ENCODE measurements around the gene TMEM94.
"Not testable (repeated sequence)": the region's sequence is repeated elsewhere in the genome, so short reads cannot be mapped to it uniquely, and the experiment has no call there.

TMEM94 gene

DNA sequence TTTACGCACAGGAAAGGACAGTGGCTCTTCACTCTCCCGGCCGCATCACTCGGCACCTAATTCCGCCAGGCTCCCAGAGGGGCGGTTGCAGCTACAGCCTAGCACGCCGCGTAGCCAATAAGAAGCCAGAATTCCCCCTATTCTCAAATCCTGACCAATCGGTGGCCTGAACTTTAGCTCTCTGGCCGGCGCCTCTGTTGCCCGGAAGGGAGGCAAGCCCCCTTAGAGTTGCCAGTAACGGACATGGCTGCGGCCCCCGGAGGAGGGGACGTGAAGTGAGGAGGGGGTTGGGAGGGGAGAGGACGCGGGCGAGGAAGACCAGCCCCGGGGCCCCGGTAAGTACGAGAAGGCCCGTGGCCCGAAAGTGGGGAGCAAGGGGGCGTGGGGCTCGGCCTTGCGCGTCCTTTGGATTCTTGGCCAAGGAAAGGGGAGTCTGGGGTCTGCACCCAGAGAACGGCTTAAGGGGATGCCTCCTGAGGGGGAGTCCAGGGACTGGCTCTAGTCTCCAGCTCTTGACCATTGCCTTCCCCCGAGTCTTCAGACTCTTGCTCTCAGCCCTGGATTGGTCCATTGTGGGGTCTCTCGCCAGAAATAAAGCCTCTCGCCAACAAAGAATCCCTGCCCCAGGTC, at the start of gene TMEM94:
Gene TMEM94, plus strand, starts transcription at position 219 of the 630 bp plus-strand sequence. CDS start 15,271 bp downstream, outside the sequence.
- peak; percentile 97 for DNase-seq

- no peak for DNase-seq
Observed at GRCh38 chr17:75407655-75408352, 48.6 kb upstream of the TMEM94 start.

DNA sequence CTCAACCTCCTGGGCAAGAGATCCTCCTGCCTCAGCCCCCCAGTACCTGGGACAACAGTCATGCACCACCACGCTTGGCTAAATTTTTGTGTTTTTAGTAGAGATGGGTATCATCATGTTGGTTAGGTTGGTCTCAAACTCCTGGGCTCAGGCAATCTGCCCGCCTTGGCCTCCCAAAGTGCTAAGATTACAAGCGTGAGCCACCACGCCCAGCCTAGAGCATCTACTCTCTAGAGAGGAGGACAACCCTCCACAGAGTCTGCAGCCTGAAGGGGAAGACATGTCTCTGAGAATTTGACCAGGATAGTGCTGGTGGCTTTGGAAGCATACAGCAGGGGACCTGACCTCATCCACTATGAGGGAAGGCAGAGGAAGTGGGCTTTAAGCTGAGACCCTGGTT, 46.3 kb upstream of the TMEM94 start:
- DNase-seq = no peak

DNA sequence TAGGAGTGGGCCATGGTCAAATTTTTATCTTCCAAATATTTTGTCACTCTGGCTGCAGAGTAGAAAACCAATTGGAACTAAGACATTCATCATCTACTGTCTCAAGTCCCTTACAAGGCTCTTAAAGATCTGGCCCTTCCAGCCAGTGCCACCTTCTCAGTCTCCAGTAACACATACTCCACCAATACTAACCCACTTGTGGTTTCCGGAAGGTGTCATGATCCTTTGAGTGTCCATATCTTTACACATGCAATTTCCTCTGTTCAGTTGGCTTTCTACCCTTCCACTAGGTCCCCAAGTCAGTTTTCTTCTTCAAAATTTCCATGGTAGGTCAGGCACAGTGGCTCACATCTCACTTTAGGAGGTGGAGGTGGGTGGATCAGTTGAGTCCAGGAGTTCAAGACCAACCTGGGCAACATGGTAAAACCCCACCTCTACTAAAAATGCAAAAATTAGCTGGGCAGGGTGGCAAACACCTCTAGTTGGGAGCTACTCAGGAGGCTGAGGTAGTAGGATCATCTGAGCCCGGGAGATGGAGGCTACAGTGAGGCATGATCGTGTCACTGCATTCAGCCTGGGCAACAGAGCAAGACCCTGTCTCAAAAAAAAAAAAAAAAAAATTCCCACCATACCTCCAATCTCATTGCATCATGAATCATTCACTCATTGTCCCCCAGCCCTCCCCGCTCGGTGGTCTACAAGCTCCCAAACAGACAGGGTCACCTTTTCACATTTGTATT, 44.9 kb upstream of the TMEM94 start:
- DNase-seq = no peak

- peak; percentile 63 for DNase-seq
Observed at GRCh38 chr17:75412455-75413317, 43.7 kb upstream of the TMEM94 start.

DNA sequence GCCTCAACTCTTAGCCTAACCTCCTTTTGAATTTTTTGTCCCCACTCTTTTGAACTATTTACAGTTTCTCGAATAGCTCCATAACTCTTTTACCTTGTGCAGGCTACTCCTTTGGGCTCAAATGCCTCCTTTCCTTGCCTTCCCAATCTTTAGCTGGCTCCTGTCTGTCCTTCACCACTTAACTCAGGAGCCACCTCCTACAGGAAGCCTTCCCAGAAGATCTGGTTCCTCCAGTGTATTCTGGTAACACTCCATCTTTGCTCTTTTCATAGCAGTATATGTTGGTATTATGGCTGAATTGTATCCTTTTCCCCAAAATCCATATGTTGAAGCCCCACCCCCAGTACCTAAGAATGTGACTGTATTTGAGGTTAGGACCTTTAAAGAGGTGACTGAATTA, 41.9 kb upstream of the TMEM94 start:
- DNase-seq = no peak

DNA sequence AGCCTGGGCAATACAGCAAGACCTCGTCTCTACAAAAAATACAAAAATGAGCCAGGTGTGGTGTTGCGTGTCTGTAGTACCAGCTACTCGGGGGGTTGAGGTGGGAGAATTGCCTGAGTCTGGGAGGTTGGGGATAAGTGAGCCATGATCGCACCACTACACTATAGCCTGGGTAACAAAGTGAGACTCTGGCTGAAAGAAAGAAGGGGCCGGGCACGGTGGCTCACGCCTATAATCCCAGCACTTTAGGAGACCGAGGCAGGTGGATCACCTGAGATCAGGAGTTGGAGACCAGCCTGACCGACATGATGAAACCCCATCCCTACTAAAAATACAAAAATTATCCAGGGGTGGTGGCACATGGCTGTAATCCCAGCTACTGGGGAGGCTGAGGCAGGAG, 40.4 kb upstream of the TMEM94 start:
- DNase-seq = no peak

DNA sequence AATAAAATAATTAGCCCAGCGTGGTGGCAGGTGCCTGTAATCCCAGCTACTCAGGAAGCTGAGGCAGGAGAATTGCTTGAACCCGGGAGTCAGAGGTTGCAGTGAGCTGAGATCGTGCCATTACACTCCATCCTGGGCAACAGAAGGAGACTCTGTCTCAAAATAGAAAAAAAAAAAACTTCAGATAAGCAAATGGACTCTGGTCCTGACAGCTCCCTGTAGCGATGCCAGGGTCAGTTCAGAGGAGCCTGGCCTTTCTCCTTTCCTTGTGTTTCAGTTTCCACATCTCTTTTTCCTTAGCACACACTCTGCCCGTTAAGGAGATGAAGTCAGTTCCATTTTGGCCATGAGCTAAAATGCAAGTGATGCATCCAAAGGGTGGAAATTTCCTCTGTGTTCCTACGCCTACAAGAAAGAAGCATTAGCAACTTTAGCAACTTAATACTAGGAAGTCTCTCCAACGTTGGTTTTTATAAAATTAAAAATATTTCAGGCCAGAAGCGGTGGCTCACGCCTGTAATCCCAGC, 39.3 kb upstream of the TMEM94 start:
- no peak for DNase-seq

- DNase-seq = no peak
Observed at GRCh38 chr17:75418531-75418930, 37.9 kb upstream of the TMEM94 start.

DNA sequence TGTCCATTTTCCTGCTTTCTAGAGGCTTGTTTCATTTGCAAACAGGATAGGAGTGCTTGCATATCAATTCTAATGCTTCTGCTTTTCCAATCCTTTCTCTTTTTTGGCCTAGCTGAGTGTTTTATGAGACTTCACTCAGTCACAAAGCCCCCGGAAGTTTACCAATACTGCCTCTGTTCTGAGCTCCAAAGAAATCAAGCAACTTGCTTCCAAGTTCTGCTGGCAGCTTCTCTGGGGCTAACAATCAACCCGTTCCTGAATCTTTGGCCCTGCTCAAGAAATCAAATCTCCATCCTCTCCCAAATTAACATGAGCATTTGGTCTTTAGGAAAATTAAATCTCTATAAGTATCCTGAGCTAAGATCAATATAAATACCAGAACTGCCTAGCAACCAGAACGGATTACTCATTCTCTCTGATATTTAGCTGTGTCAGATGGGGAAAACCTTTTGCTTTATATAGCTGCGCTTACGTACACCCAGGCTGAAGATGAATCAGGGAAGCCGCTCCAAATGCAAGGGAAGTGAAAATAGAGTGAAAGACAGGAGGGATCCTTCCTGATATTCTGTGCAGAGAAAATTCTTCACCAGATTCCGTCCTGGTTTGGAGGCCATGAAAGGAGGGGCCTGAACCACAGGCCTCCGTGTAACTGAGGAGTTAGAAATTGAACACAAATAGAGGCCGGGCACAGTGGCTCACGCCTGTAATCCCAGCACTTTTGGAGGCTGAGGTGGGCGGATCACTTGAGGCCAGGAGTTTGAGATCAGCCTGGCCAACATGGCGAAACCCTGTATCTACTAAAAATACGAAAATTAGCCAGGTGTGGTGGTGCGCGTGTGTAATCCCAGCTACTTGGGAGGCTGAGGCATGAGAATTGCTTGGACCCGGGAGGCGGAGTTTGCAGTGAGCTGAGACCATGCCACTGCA, 27.6 kb upstream of the TMEM94 start:
- DNase-seq = peak; percentile 71

- DNase-seq = peak; percentile 59
Observed at GRCh38 chr17:75430159-75430974, 26.1 kb upstream of the TMEM94 start.

GRCh38 chr17:75433218-75433783, 23.1 kb upstream of the TMEM94 start:
- no peak for DNase-seq

- not testable (repeated sequence) for DNase-seq
Observed at GRCh38 chr17:75434433-75434832, 22.0 kb upstream of the TMEM94 start.

GRCh38 chr17:75437404-75437803, 19.0 kb upstream of the TMEM94 start:
- DNase-seq = not testable (repeated sequence)

DNA sequence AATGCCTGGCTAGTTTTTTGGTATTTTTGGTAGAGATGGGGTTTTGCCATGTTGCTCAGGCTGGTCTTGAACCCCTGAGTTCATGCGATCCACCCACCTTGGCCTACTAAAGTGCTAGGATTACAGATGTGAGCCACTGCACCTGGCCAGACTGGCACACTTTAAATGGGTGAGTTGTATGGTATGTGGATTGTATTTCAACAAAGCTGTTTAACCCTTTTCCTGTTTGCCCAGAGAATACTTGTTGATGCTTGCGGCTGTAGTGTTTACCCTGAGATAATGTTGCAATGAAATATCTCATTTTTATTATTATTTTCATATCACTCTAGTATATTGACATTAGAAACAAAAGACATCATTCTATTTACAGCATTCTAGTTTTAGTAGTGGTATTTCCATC, 17.1 kb upstream of the TMEM94 start:
- no peak for DNase-seq

DNA sequence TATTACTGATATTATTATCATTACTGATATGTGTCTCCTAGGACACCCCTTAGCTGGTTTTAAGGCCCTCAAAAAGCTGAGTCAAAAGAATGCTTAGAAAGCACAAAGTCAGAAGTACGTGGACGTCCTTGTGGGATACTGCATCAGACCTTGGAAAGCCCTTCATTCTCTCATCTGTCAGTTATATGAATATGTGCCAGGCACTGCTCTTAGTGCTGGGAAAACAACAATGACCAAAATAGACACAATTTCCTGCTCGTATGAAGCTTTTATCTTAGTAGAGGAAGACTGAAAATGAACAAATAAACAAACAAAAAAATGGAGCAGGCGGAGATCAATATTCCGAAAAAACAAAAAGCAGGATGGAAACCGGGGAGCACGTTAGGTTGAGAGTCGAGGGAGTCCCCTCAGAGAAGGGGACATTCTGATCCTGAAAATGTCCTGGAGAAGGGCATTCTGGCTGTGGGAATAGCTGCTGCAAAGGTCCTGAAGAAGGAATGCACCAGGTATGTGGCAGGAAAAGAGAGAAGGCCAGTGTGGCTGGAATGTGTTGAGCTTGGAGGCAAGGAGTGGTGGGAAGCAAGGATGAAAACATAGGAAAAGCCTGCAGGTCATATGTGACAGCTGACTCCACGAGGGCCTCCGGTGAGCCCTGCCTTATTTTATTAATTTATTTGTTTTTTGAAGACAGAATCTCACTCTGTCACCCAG, 15.5 kb upstream of the TMEM94 start:
- DNase-seq = no peak

GRCh38 chr17:75442168-75443103, 14.0 kb upstream of the TMEM94 start:
- DNase-seq = no peak

- no peak for DNase-seq
Observed at GRCh38 chr17:75445296-75445695, 11.1 kb upstream of the TMEM94 start.

All from left hindlimb (tissue), 1 donor.